ENCODE measurements around the gene PBX2.

GRCh38 chr6:32212076-32212760 lies 22.2 kb upstream of the PBX2 start:
- TF ChIP-seq EP300 (IDR thresholded peaks at IDR 0.05) (no peak), POLR2AphosphoS5 (IDR thresholded peaks at IDR 0.05) (no peak), POLR2A (IDR thresholded peaks at IDR 0.05) (no peak)
- TF ChIP-seq, protein P1, sequence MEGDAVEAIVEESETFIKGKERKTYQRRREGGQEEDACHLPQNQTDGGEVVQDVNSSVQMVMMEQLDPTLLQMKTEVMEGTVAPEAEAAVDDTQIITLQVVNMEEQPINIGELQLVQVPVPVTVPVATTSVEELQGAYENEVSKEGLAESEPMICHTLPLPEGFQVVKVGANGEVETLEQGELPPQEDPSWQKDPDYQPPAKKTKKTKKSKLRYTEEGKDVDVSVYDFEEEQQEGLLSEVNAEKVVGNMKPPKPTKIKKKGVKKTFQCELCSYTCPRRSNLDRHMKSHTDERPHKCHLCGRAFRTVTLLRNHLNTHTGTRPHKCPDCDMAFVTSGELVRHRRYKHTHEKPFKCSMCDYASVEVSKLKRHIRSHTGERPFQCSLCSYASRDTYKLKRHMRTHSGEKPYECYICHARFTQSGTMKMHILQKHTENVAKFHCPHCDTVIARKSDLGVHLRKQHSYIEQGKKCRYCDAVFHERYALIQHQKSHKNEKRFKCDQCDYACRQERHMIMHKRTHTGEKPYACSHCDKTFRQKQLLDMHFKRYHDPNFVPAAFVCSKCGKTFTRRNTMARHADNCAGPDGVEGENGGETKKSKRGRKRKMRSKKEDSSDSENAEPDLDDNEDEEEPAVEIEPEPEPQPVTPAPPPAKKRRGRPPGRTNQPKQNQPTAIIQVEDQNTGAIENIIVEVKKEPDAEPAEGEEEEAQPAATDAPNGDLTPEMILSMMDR (IDR thresholded peaks at IDR 0.05) = no peak
